GM10266 (cell line): ENCODE data around the gene PELO.

Source experiments
- DNase-seq: peaks from one replicate; pipeline ENCODE4 v3.0.0; 2012; ENCODE audit errors: extremely low spot score
- CTCF ChIP-seq: IDR thresholded peaks from 2 replicates; pipeline ENCODE4 v1.5.1; 2012; ENCODE audit warnings: mild to moderate bottlenecking, low read depth; ENCODE audit not compliant: control insufficient read depth, insufficient read depth; ENCODE audit errors: missing control alignments

Gene PELO

GRCh38 chr5:52771343-52772039 is 16.2 kb upstream of the PELO start:
- TF ChIP-seq CTCF, result no peak
- DNase-seq, result peak; percentile 31

GRCh38 chr5:52772668-52773067 is 15.0 kb upstream of the PELO start:
- no peak for TF ChIP-seq CTCF

GRCh38 chr5:52773342-52773741 is 14.4 kb upstream of the PELO start:
- DNase-seq, result no peak
- TF ChIP-seq CTCF, result no peak

More at GRCh38 chr5:52772668-52773067, 15.0 kb upstream of the PELO start:
- DNase-seq, result no peak

- no peak for DNase-seq
- TF ChIP-seq CTCF, result no peak
Measured at GRCh38 chr5:52774005-52774410, 13.7 kb upstream of the PELO start.

GRCh38 chr5:52776116-52776515 is 11.6 kb upstream of the PELO start:
- DNase-seq, result no peak

GRCh38 chr5:52777186-52777585 is 10.5 kb upstream of the PELO start:
- no peak for TF ChIP-seq CTCF
- DNase-seq, result no peak

More at GRCh38 chr5:52776116-52776515, 11.6 kb upstream of the PELO start:
- no peak for TF ChIP-seq CTCF

GRCh38 chr5:52778781-52779180 is 8.9 kb upstream of the PELO start:
- no peak for DNase-seq
- no peak for TF ChIP-seq CTCF
